HepG2 (cell line): ENCODE data around the gene FAF1. TPM values are rescaled to one million over a fixed set of nuclear protein-coding genes. Genes with fewer than 3 reads are reported as not detected.

Experiments used
- ATF4 ChIP-seq, 2 experiments: fragments of 450-650 bp in 1 of 2; sonication (generic) in 1 of 2; formaldehyde crosslinking; IDR thresholded peaks; 2 replicates each; pipeline versions ENCODE4 v1.5.0 to v1.8.0; 2020 to 2022; ENCODE audit warnings: mild to moderate bottlenecking in 1 of 2, missing genetic modification reagents in 1 of 2
- CHCHD3 ChIP-seq: sonication (generic); formaldehyde crosslinking; IDR thresholded peaks from 2 replicates; pipeline ENCODE4 v1.8.0; 2022; ENCODE audit warnings: mild to moderate bottlenecking, missing genetic modification reagents, moderate library complexity
- CREBL2 ChIP-seq: sonication (generic); formaldehyde crosslinking; IDR thresholded peaks from 2 replicates; pipeline ENCODE4 v1.8.1; 2023; ENCODE audit warnings: missing genetic modification reagents, mild to moderate bottlenecking, borderline replicate concordance
- FOXJ3 ChIP-seq: sonication (generic); formaldehyde crosslinking; IDR thresholded peaks from 2 replicates; pipeline ENCODE4 v1.4.0; 2020; ENCODE audit warnings: missing genetic modification reagents, mild to moderate bottlenecking, borderline replicate concordance
- JDP2 ChIP-seq: sonication (generic); formaldehyde crosslinking; IDR thresholded peaks from 2 replicates; pipeline ENCODE4 v1.8.1; 2022; ENCODE audit warnings: missing genetic modification reagents, borderline replicate concordance
- JUNB ChIP-seq: sonication (generic); formaldehyde crosslinking; IDR thresholded peaks from 2 replicates; pipeline ENCODE4 v1.8.0; 2022; ENCODE audit warnings: missing genetic modification reagents, mild to moderate bottlenecking, borderline replicate concordance
- KAT7 ChIP-seq: IDR thresholded peaks from 2 replicates; pipeline ENCODE4 v1.6.1; 2018; ENCODE audit warnings: borderline replicate concordance, missing compliant biosample characterization
- PHF5A ChIP-seq: IDR thresholded peaks from one replicate; pipeline ENCODE4 v1.6.1; 2018; ENCODE audit warnings: low read depth, missing genetic modification reagents; ENCODE audit not compliant: unreplicated experiment
- RAD21 ChIP-seq: fragments of 450-650 bp; formaldehyde crosslinking; IDR thresholded peaks from 2 replicates; pipeline ENCODE4 v1.5.0; 2020; ENCODE audit warnings: mild to moderate bottlenecking
- RNF2 ChIP-seq: fragments of 450-650 bp; conservative IDR thresholded peaks from 2 replicates; pipeline ENCODE4 v1.6.1; 2016; ENCODE audit warnings: low read depth
- SP4 ChIP-seq: sonication (generic); formaldehyde crosslinking; IDR thresholded peaks from 2 replicates; pipeline ENCODE4 v1.8.1; 2023; ENCODE audit warnings: mild to moderate bottlenecking, missing genetic modification reagents
- SRSF9 ChIP-seq: fragments of 200-400 bp; formaldehyde crosslinking; IDR thresholded peaks from 2 replicates; pipeline ENCODE4 v1.6.1; 2018; ENCODE audit warnings: borderline replicate concordance, mild to moderate bottlenecking, low read depth, low read length; ENCODE audit not compliant: insufficient read depth, poor library complexity, severe bottlenecking
- TRIM22 ChIP-seq: fragments of 450-650 bp; IDR thresholded peaks from 2 replicates; pipeline ENCODE4 v1.6.1; 2017
- ZFP36L2 ChIP-seq: sonication (generic); formaldehyde crosslinking; IDR thresholded peaks from 2 replicates; pipeline ENCODE4 v1.4.0; 2020; ENCODE audit warnings: missing genetic modification reagents
- ZMYM4 ChIP-seq: sonication (generic); formaldehyde crosslinking; IDR thresholded peaks from 2 replicates; pipeline ENCODE4 v1.8.1; 2023; ENCODE audit warnings: mild to moderate bottlenecking, missing genetic modification reagents
- ZNF256 ChIP-seq: sonication (generic); formaldehyde crosslinking; conservative IDR thresholded peaks from 2 replicates; pipeline ENCODE4 v1.4.0; 2020; ENCODE audit warnings: missing genetic modification reagents
- ZNF367 ChIP-seq: sonication (generic); formaldehyde crosslinking; IDR thresholded peaks from 2 replicates; pipeline ENCODE4 v1.4.0; 2020; ENCODE audit warnings: missing genetic modification reagents, borderline replicate concordance
- ZNF589 ChIP-seq: sonication (generic); formaldehyde crosslinking; conservative IDR thresholded peaks from 2 replicates; pipeline ENCODE4 v1.8.0; 2022; ENCODE audit warnings: mild to moderate bottlenecking, moderate library complexity, missing genetic modification reagents
- ZNF781 ChIP-seq: sonication (generic); formaldehyde crosslinking; IDR thresholded peaks from 2 replicates; pipeline ENCODE4 v1.5.1; 2020; ENCODE audit warnings: borderline replicate concordance, mild to moderate bottlenecking, missing genetic modification reagents; ENCODE audit errors: not compliant biosample characterization
- ZNF800 ChIP-seq: sonication (generic); formaldehyde crosslinking; IDR thresholded peaks from 2 replicates; pipeline ENCODE4 v1.4.0; 2020; ENCODE audit warnings: missing genetic modification reagents
- ZNF816 ChIP-seq: sonication (generic); formaldehyde crosslinking; IDR thresholded peaks from 2 replicates; pipeline ENCODE4 v1.8.0; 2022; ENCODE audit warnings: missing genetic modification reagents, mild to moderate bottlenecking, borderline replicate concordance
- ZXDC ChIP-seq: sonication (generic); formaldehyde crosslinking; IDR thresholded peaks from 2 replicates; pipeline ENCODE4 v1.5.0; 2020; ENCODE audit warnings: mild to moderate bottlenecking, missing genetic modification reagents
- polyA plus RNA-seq, 8 experiments: library from polyadenylated mRNA; depleted of rRNA in 3 of 8; stranded (reverse) in 7 of 8; unstranded in 1 of 8; fragments of >200 nt; fragmentation: Illumina TruSeq in 4 of 8; extraction: Trizol in 4 of 8; gene quantifications; 2 replicates each; pipeline versions ENCODE4 v1.2.1 to v1.2.3, GENCODE V29; 2011 to 2016; ENCODE audit warnings: low read depth in 4 of 8, missing spikeins in 1 of 8, mixed read lengths in 1 of 8; ENCODE audit not compliant: insufficient read depth in 1 of 8
- total RNA-seq, 5 experiments: library from RNA; depleted of rRNA; stranded (reverse); fragments of >200 nt; fragmentation: Illumina TruSeq; extraction: Trizol; gene quantifications; 2 replicates each; pipeline ENCODE4 v1.2.3, GENCODE V29; 2016; ENCODE audit warnings: low read depth in 1 of 5

The FAF1 gene
- total and polyA plus RNA-seq, 2 of the 13 experiments (the other 11 are each of a cell fraction or from before 2014, with no cell fraction given), result 19.4 to 63.3 TPM

- TF ChIP-seq TRIM22 (no peak), SRSF9 (no peak), SP4 (CRISPR knock-in tag) (peak; percentile 55; the same call in 1 of the 2 replicates), JDP2 (CRISPR knock-in tag) (no peak; the same call in 1 of the 2 replicates), ATF4 (CRISPR knock-in tag; IDR thresholded peaks at IDR 0.05) (peak in 1 of 2 experiments; percentile 47; a peak in 1 of 4 replicates), ZNF800 (CRISPR knock-in tag) (no peak; the same call in none of the 2 replicates), CHCHD3 (CRISPR knock-in tag) (no peak), FOXJ3 (CRISPR knock-in tag) (peak; percentile 24; the same call in 1 of the 2 replicates), ZNF781 (CRISPR knock-in tag) (peak; percentile 71), ZXDC (CRISPR knock-in tag) (no peak), ZNF256 (CRISPR knock-in tag) (no peak), CREBL2 (CRISPR knock-in tag) (no peak; the same call in 1 of the 2 replicates), ZMYM4 (CRISPR knock-in tag) (no peak; the same call in none of the 2 replicates), RNF2 (peak; percentile 49; the same call in 1 of the 2 replicates), ZFP36L2 (CRISPR knock-in tag) (no peak), RAD21 (CRISPR knock-in tag) (peak; percentile 64), ZNF816 (CRISPR knock-in tag) (peak; percentile 84; the same call in 1 of the 2 replicates), PHF5A (CRISPR knock-in tag) (no peak), ZNF367 (CRISPR knock-in tag) (no peak), KAT7 (0 out of 2 replicates have a peak, but pooled peaks have one; percentile 34), ZNF589 (CRISPR knock-in tag) (0 out of 2 replicates have a peak, but pooled peaks have one; percentile 70), JUNB (CRISPR knock-in tag) (peak; percentile 52)
Observed at GRCh38 chr1:50968158-50968820, 8.2 kb upstream of the FAF1 start (continued).
